ENCODE data around the gene GALM. TPM values are rescaled to one million over a fixed set of nuclear protein-coding genes. Genes with fewer than 3 reads are reported as not detected.

Gene GALM
- total and polyA plus RNA-seq, 7 experiments from 2014 or later = 4.3 to 52.5 (median 14.4) TPM

- Mint-ChIP-seq H3K4me3 (no peak overlapping the region), H3K27ac (peak overlapping the region in 8 of 9 donors; percentile 10 to 83 (median 56)), H3K9me3 (no peaks in the 10 kb centered on the region), H3K27me3 (no peaks in the 10 kb centered on the region), H3K36me3 (peaks cover 5 to 41% (median 31%) of the 10 kb centered on the region in 5 donors), H3K4me1 (peaks cover 7 to 61% (median 35%) of the 10 kb centered on the region in 7 donors)
- DNase-seq (no peak), ATAC-seq (no peak)
- POLR2A ChIA-PET = interaction anchor here (0.7 kb wide), 1 partner anchor 14 kb away, joined by 3 read pairs; no protein-coding TSS in a partner anchor
- Histone ChIP-seq H3K36me3 (ENCODE audit: control insufficient read depth in 2 of 3, insufficient read depth in 3 of 3, low read length in 3 of 3) (peaks cover 0 to 9% (median 4%) of the 10 kb centered on the region in 3 experiments), H3K4me1 (ENCODE audit: control insufficient read depth in 2 of 2, insufficient read depth in 2 of 2, low read length in 2 of 2) (peaks cover 4 to 67% of the 10 kb centered on the region in 2 donors), H3K9me3 (ENCODE audit: control insufficient read depth in 2 of 3, low read length in 3 of 3) (no peaks in the 10 kb centered on the region), H3K4me3 (ENCODE audit: low read length) (no peak overlapping the region), H3K27ac (ENCODE audit: low read depth, low read length) (no peak overlapping the region), H3K27me3 (ENCODE audit: control insufficient read depth in 2 of 2, insufficient read depth in 2 of 2, low read length in 2 of 2) (no peaks in the 10 kb centered on the region)
- intact Hi-C loops (cut with micrococcal nuclease) = no loop called here
- CTCF ChIA-PET = interaction anchor here (0.7 kb wide), 1 partner anchor 89 kb away, joined by 3 read pairs; no protein-coding TSS in a partner anchor
These were observed 26.9 kb downstream of the GALM start for GRCh38 chr2:38692636-38693318.

GRCh38 chr2:38697116-38697840 is 31.4 kb downstream of the GALM start:
- H3K4me3 Mint-ChIP-seq = peak overlapping the region in 3 of 10 donors; percentile 10 to 51 (median 45)
- H3K36me3 Mint-ChIP-seq = peaks cover 0 to 37% (median 28%) of the 10 kb centered on the region in 5 donors
- no peak overlapping the region for H3K27ac ChIP-seq (ENCODE audit: low read depth, low read length)
- peaks cover 0 to 3% (median 0%) of the 10 kb centered on the region in 3 experiments for H3K9me3 ChIP-seq (ENCODE audit: control insufficient read depth in 2 of 3, low read length in 3 of 3)
- H3K4me1 ChIP-seq (ENCODE audit: control insufficient read depth in 2 of 2, insufficient read depth in 2 of 2, low read length in 2 of 2) = peaks cover 4 to 83% of the 10 kb centered on the region in 2 donors
- CTCF ChIA-PET = no interaction called here
- intact Hi-C loops (cut with micrococcal nuclease) = no loop called here
- H3K27ac Mint-ChIP-seq = peak overlapping the region; percentile 59 to 90 (median 80)
- POLR2A ChIA-PET = interaction anchor here (0.6 kb wide), 1 partner anchor 31 kb away, joined by 3 read pairs; the partner anchor contains the start of gene GALM
- H3K4me3 ChIP-seq (ENCODE audit: low read length) = no peak overlapping the region
- H3K27me3 Mint-ChIP-seq = no peaks in the 10 kb centered on the region
- H3K27me3 ChIP-seq (ENCODE audit: control insufficient read depth in 2 of 2, insufficient read depth in 2 of 2, low read length in 2 of 2) = no peaks in the 10 kb centered on the region
- peak; percentile 71 for ATAC-seq
- H3K9me3 Mint-ChIP-seq = peaks cover 0 to 14% (median 2%) of the 10 kb centered on the region in 11 donors
- peaks cover 7 to 71% (median 39%) of the 10 kb centered on the region in 7 donors for H3K4me1 Mint-ChIP-seq
- no peaks in the 10 kb centered on the region for H3K36me3 ChIP-seq (ENCODE audit: control insufficient read depth in 2 of 3, insufficient read depth in 3 of 3, low read length in 3 of 3)
- DNase-seq = no peak

- no peaks in the 10 kb centered on the region for H3K36me3 ChIP-seq (ENCODE audit: control insufficient read depth in 2 of 3, insufficient read depth in 3 of 3, low read length in 3 of 3)
- peak overlapping the region in 2 of 9 donors; percentile 17 to 33 for H3K27ac Mint-ChIP-seq
- no peak overlapping the region for H3K4me3 Mint-ChIP-seq
- ChIA-PET POLR2A (interaction anchor here (0.6 to 1.2 kb wide), 3 partner anchors 10 to 36 kb away, joined by 3 to 7 read pairs (median 3); no protein-coding TSS in a partner anchor), CTCF (no interaction called here)
- DNase-seq = no peak
- H3K27me3 ChIP-seq (ENCODE audit: control insufficient read depth in 2 of 2, insufficient read depth in 2 of 2, low read length in 2 of 2) = no peaks in the 10 kb centered on the region
- peaks cover 0 to 68% (median 33%) of the 10 kb centered on the region in 7 donors for H3K4me1 Mint-ChIP-seq
- H3K36me3 Mint-ChIP-seq = peaks cover 0 to 31% (median 27%) of the 10 kb centered on the region in 5 donors
- no peaks in the 10 kb centered on the region for H3K27me3 Mint-ChIP-seq
- H3K27ac ChIP-seq (ENCODE audit: low read depth, low read length) = no peak overlapping the region
- peaks cover 0 to 14% (median 2%) of the 10 kb centered on the region in 11 donors for H3K9me3 Mint-ChIP-seq
- ATAC-seq = no peak
- H3K4me1 ChIP-seq (ENCODE audit: control insufficient read depth in 2 of 2, insufficient read depth in 2 of 2, low read length in 2 of 2) = peaks cover 4 to 76% of the 10 kb centered on the region in 2 donors
- no peak overlapping the region for H3K4me3 ChIP-seq (ENCODE audit: low read length)
- intact Hi-C loops (cut with micrococcal nuclease) = no loop called here
- H3K9me3 ChIP-seq (ENCODE audit: control insufficient read depth in 2 of 3, low read length in 3 of 3) = peaks cover 0 to 3% (median 0%) of the 10 kb centered on the region in 3 experiments
These were observed 32.6 kb downstream of the GALM start for GRCh38 chr2:38698467-38699003.

- CTCF ChIA-PET = interaction anchor here (0.7 to 2.2 kb wide), 2 partner anchors 47 to 118 kb away, joined by 3 to 6 read pairs; no protein-coding TSS in a partner anchor
- H3K27ac ChIP-seq (ENCODE audit: low read depth, low read length) = peak overlapping the region; percentile 29
- peaks cover 0 to 64% (median 32%) of the 10 kb centered on the region in 7 donors for H3K4me1 Mint-ChIP-seq
- peaks cover 0 to 14% (median 2%) of the 10 kb centered on the region in 11 donors for H3K9me3 Mint-ChIP-seq
- H3K27me3 Mint-ChIP-seq = no peaks in the 10 kb centered on the region
- POLR2A ChIA-PET = no interaction called here
- peak overlapping the region; percentile 22 for H3K4me3 ChIP-seq (ENCODE audit: low read length)
- intact Hi-C loops (cut with micrococcal nuclease) = loop anchor here (1.0 to 2.0 kb wide), 4 partner anchors 9 to 97 kb away; partner anchors contain the start of gene HNRNPLL (in 1 of the 2)
- no peaks in the 10 kb centered on the region for H3K27me3 ChIP-seq (ENCODE audit: control insufficient read depth in 2 of 2, insufficient read depth in 2 of 2, low read length in 2 of 2)
- no peaks in the 10 kb centered on the region for H3K36me3 ChIP-seq (ENCODE audit: control insufficient read depth in 2 of 3, insufficient read depth in 3 of 3, low read length in 3 of 3)
- peak overlapping the region in 8 of 10 donors; percentile 37 to 73 (median 66) for H3K4me3 Mint-ChIP-seq
- peaks cover 0 to 31% (median 29%) of the 10 kb centered on the region in 5 donors for H3K36me3 Mint-ChIP-seq
- peak overlapping the region; percentile 35 to 88 (median 76) for H3K27ac Mint-ChIP-seq
- peak; percentile 55 for ATAC-seq
- H3K4me1 ChIP-seq (ENCODE audit: control insufficient read depth in 2 of 2, insufficient read depth in 2 of 2, low read length in 2 of 2) = peaks cover 4 to 63% of the 10 kb centered on the region in 2 donors
- peak in 3 of 9 donors; percentile 14 to 47 (median 31) for DNase-seq
- peaks cover 0 to 3% (median 0%) of the 10 kb centered on the region in 3 experiments for H3K9me3 ChIP-seq (ENCODE audit: control insufficient read depth in 2 of 3, low read length in 3 of 3)
These were observed 34.3 kb downstream of the GALM start for GRCh38 chr2:38700113-38700785.

GRCh38 chr2:38700881-38701458 is 35.1 kb downstream of the GALM start:
- DNase-seq (no peak), ATAC-seq (no peak)
- Histone ChIP-seq H3K36me3 (ENCODE audit: control insufficient read depth in 2 of 3, insufficient read depth in 3 of 3, low read length in 3 of 3) (no peaks in the 10 kb centered on the region), H3K4me3 (ENCODE audit: low read length) (peak overlapping the region; percentile 22), H3K9me3 (ENCODE audit: control insufficient read depth in 2 of 3, low read length in 3 of 3) (peaks cover 0 to 3% (median 0%) of the 10 kb centered on the region in 3 experiments), H3K27me3 (ENCODE audit: control insufficient read depth in 2 of 2, insufficient read depth in 2 of 2, low read length in 2 of 2) (no peaks in the 10 kb centered on the region), H3K4me1 (ENCODE audit: control insufficient read depth in 2 of 2, insufficient read depth in 2 of 2, low read length in 2 of 2) (peaks cover 4 to 59% of the 10 kb centered on the region in 2 donors), H3K27ac (ENCODE audit: low read depth, low read length) (no peak overlapping the region)
- peak overlapping the region in 7 of 10 donors; percentile 37 to 73 (median 65) for H3K4me3 Mint-ChIP-seq
- POLR2A ChIA-PET = interaction anchor here (0.7 kb wide), 1 partner anchor 764 kb away, joined by 3 read pairs; no protein-coding TSS in a partner anchor
- peaks cover 0 to 14% (median 2%) of the 10 kb centered on the region in 11 donors for H3K9me3 Mint-ChIP-seq
- peak overlapping the region; percentile 35 to 88 (median 76) for H3K27ac Mint-ChIP-seq
- CTCF ChIA-PET = interaction anchor here (0.7 to 2.2 kb wide), 2 partner anchors 48 to 119 kb away, joined by 3 to 6 read pairs; no protein-coding TSS in a partner anchor
- peaks cover 0 to 61% (median 36%) of the 10 kb centered on the region in 7 donors for H3K4me1 Mint-ChIP-seq
- peaks cover 0 to 34% (median 31%) of the 10 kb centered on the region in 5 donors for H3K36me3 Mint-ChIP-seq
- intact Hi-C loops (cut with micrococcal nuclease) = loop anchor here (1.0 to 2.0 kb wide), 4 partner anchors 8 to 98 kb away; partner anchors contain the start of gene HNRNPLL (in 1 of the 2)
- no peaks in the 10 kb centered on the region for H3K27me3 Mint-ChIP-seq

All from naive thymus-derived CD4-positive, alpha-beta T cell (primary cell).